HG03060 (cell line): ENCODE results near the gene EFCAB9.
A peak's percentile ranks its signal among the peaks of the same experiment; 100 is the strongest.

Experiments
- ATAC-seq: cut with Tn5 transposase; IDR thresholded peaks from one replicate; pipeline ENCODE4 v1.9.1; 2021; ENCODE audit warnings: low read depth, moderate number of reproducible peaks; ENCODE audit not compliant: unreplicated experiment

EFCAB9 gene

DNA sequence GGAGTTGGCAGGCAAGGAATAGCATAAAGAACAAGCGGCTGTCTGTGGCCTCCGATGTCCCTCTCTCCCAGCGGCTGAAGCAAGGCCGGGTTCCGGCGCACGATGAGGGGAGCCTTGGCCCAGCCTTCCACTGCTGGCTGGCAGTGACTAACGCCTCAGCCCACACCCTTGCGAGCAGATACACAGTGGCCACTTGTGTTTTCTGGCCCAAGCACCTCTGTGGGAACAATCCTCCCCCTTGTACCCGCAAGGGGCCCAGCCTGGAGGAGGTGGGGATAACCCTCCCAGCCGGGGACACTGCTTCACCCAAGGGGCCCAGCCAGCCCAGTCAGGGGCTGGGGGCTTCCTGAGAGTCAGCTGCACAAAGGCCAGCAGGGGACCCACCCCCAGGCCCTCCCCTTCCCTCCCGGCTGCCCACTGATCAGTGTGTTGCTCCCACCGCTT is 29.2 kb upstream of the EFCAB9 start:
- ATAC-seq, result no peak

DNA sequence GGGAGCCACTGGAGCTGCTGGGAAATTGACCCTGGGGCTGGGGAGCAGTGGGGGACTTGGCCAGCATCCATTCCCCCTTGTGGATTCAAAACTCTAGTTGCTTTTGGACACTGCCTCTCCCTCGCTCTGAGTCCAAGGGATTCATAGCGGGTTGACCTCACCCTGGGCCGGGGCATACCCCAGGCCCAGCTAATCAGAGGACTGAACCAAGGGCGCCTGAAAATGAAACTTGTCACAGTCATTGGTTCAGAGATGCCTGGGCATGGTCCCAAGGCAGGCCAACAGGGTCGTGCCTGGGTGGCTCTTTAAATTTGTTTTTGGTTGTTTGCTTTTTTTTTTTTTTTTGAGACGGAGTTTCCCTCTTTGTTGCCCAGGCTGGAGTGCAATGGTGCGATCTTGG is 28.5 kb upstream of the EFCAB9 start:
- no peak for ATAC-seq

DNA sequence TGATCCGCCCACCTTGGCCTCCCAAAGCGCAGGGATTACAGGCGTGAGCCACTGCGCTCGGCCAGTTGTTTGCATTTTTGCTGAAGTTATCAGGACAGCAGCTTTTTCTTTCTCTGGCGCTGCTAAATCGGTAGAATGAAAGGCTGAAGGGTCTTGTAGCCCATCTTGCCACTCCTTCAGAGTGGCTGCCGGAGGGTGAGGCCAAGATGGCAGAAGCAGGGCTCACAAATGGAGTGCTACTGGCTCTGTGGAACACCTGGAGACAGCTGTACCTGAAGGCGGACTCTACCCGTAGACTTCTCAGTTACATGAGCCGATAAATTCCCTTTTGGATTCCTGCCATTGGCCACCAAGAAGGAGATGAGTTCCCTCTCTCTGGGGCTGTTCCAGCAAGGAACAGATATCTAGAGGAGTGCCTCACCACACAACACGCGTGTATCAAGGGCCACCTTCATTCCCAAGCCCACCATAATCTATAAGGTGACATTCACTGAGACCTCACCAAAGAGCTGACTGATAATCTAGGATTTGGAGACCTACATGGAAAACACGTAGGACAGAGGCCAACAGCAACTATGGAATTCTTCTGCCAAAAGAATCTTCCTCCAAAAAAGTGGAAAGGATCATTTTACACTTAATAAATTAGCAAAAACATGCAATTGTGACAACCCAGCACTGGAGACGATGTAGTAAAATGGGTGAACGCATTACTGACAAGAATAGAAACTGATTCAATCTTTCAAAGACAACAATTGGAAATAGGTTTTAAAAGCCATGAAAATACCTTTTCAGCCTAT is 27.7 kb upstream of the EFCAB9 start:
- no peak for ATAC-seq

DNA sequence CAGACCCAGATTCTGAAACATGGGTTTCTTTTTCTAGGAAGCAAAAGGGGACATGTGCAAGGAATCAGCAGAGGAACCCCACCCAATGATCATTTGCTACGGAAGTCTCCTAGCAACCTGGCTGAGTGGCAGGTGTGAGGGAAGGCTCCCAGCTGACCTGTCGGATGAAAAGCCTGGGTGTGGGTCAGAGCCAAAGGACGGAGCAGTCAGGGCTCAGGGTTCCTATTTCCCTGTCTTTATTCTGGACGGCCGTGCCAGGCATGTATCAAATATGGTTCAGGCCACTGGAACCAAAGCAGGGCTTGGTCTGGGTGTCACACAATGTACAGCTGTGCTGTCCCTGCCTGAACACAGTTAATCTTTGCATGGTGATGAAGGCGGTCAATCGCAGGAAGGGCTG is 26.1 kb upstream of the EFCAB9 start:
- ATAC-seq, result no peak

DNA sequence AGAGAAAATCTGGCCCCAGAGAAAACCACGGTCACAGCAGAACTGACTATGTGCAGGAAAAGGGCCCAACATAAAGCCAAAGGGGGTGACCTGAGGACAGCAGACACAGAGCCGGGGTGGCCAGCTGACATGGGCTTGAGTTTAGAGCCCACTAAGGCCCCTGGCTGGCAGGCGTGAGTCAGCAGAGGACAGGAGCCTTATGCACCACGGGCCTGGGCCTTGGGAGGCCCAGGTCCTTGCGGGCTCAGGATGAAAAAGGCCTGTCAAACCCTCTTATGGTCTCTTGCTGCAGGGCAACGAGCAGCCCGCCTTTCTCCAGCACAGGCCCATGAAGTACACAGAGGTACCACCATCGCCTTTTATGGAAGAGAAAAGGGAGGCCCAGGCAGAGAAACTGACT is 25.7 kb upstream of the EFCAB9 start:
- no peak for ATAC-seq

DNA sequence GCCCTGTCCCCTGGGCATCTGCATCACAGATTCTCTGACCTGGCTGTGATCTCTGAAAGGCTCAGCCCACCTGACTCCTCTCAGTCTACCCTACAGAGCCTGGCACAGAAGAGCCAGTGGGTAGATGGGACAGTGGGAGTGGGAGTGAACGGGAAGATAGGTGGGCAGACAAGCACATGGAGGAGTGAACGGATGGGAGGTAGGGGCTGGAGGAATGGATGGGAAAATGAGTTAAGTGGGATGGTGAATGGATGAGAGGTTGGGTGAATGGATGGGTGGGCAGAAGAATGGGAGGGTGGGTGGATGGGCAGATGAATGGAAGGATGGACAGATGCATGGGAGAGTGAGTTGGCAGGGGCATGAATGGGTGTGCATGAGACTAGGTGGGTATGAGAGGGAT is 24.8 kb upstream of the EFCAB9 start:
- ATAC-seq, result no peak

DNA sequence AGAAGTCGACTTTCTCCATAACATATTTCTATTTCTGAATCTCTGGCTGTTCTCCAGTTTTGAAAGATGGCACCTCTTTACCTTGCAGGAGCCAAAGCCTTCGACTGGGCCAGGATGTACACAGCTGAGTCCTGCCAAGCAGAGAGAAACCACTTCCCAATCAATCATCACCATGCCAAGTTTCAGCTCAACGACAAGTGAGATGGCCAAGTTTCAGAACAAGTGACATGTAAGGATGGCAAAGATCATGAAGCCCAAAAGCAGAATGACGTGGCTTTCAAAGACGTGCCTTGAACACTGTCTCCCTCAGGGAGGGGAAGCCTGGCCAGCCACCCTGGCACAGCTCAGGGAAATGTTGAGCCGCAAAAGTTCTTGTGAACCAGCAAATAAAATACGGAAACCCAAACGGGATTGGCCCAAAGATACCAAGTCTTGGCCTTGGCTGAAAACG is 23.7 kb upstream of the EFCAB9 start:
- no peak for ATAC-seq

DNA sequence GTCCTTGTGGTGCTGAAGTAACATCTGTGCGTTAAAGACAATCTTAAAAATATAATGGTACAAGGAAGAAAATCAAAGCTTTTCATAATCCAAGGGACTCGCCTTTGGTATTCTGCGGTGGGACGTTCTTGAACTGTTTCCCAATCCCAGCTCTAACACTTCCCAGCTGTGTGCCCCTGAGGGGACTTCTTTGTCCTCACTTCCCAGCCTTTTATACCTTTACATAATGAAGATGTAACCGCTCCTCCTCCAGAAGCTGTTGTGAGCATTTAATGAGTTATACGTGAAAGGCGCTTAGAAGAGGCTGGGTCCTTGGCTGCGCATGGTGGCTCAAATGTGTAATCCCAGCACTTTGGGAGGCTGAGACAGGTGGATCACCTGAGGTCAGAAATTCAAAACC is 22.9 kb upstream of the EFCAB9 start:
- ATAC-seq, result no peak

DNA sequence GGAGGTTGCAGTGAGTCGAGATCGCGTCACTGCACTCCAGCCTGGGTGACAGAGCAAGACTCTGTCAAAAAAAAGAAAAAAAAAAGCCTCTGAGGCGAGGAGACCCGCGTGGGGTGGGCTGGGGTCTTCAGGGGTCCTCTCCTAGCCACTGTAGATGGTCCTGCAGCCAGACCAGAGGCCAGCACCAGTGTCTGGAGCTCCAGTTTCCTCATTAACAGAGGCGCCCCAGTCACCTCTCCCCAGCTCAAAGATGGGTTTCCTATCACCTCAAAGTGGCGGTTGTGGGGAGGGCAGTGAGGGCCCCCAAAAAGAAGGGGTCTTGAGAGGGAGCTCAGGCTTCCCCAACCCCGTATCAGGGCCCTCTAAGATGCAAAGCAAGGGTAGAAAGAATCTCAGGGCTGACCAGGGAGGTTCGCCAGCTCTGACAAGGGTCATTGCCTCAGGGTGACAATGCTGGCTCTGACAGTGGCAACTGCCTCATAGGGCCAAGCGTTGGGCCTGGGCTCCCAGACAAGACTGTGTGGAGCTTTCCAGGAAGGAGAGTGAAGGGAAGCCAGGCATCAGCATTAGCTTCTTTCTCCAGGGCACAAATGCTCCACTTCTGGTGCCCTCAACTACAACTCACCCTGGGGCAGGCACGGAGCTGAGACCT is 20.9 kb upstream of the EFCAB9 start:
- ATAC-seq, result no peak

DNA sequence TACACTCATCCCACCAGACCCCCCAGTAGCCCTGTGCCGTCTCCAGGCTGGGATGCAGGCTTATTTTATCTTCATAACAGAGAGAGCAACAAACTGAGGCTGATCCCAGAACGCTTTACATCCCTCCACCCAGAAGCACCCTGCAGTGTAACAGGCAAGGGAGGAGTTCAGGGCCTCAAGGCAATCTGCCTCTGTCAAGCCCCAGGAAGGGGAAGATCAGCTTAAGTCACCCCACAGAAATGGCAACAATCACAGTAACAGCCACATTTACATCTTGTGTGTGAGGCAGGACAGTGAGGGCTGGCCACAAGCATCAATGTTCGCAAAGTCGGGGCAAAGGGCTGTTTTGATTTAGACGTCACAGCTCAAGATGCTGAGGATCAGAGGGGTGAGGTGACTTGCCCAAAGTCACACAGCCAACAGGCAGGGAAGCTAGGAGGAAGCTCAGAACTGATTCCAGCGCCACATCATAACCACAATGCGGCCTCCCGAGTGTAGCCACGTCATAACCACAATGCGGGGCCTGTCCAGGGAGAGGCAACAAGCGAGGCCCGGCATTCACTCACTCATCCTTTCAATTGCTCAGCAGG is 20.3 kb upstream of the EFCAB9 start:
- ATAC-seq, result no peak

DNA sequence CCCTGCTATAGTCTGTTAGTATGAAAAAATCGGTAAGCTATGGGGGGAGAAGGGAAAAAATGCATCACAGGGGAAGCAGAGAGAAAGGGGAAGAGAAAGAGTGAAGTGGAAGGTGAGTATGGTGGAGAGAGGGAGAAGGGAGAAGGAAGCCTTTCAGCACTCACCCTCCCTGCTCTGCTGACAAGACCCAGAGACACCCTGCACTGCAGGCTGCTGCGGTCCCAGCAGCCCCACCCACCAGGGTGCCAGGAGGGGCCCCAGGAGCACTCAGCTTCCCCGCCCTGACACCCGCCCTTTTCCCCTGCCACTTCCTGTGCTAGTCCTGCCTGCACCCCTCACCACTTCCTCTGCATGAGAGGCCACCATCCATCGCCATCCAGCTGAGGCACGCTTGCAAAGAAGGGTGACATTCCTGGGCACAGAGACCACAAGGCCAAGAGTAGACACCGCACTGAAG is 18.7 kb upstream of the EFCAB9 start:
- ATAC-seq, result peak; percentile 45

DNA sequence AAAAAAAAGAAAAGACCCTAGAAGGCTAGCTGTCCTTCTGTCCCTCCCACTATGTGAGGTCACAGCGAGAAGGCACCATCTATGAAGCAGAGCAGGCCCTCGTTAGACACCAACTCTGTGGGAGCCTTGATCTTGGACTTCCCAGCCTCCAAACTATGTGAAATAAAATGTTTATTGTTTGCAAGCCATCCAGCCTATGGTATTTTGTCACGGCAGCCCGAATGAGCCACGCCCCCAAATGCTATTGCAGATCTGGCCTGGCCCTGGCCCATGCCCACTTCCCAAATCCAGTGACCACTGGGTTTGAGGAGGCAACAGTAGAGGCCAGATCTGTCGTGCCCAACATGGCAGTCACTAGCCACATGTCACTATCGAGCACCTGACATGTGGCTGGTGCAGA is 16.8 kb upstream of the EFCAB9 start:
- ATAC-seq, result no peak

DNA sequence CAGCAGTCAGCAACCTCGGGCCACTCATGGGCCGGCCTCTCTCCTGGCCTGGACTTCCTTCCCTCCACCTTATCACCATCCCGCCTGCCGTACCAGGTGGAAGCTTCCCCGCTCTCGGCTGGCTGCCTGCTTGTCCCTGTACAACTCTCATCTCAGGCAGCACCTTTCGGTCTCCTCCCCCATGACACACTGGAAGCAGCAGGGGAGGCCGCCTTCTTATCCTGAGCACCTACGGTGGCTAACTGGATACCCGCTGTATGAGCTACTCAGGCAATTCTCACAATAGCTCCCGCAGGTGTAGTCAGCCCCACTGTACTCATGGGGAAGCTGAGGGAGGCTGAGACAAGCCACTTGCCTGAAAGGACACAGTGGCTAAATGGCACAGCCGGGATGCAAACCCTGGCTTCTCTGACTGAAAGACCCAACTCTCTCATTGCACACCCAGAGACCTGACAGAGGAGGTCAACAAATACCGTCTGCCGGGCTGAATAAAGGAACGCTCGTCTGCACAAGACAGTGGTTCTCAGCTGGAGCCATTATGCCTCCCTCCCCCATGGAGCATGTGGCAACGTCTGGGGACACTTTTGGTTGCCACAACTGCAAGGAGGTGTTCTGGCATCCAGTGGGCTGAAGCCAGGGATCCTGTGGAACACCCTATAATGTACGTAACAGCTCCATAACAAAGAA is 15.5 kb upstream of the EFCAB9 start:
- ATAC-seq, result no peak

DNA sequence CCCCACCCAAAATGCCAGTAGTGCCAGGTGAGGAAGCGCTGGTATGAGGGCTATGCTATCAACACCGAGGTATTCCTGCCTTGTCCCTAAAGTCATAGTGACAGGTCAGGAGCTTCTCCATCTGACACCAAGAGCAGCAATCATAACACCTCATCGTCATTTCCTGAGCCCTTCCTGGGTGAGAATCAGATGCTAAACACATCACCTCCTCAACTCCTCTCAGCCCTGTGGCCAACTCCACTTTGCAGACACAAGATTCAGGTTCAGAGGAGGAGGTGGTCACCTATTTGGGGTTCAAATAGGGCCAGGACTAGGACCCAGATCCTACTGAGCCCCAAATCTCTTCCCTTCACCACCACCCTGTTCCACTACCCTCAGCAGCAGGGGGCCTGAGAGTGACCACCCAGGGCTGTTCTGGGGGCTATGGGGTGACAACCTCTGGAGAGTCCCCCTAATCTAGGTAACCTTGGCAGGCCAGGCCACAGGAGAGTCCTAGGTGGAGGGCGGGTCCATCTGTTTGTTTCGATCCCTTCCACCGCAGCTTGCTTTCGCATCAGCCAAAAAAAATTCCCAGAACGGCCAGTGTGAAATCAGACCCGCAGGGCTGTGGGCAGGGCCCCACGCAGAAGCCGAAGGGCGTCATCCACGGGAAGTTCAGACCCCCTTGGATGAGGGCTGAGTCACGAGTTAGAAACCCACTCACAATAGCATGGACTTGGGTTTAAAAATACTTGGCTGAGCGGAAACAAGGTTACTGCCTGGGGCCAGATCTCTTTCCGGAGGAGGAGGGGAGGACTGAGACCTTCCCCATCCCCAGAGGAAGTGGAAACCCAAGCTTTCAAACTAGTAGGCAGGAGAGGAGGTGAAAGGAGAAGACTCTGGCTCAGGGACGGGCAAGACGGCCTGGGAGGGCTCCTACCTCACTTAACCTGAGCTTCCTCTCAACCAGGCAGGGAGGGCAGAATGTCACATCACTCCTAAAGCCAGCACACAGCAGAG is 14.7 kb upstream of the EFCAB9 start:
- ATAC-seq, result peak; percentile 25

DNA sequence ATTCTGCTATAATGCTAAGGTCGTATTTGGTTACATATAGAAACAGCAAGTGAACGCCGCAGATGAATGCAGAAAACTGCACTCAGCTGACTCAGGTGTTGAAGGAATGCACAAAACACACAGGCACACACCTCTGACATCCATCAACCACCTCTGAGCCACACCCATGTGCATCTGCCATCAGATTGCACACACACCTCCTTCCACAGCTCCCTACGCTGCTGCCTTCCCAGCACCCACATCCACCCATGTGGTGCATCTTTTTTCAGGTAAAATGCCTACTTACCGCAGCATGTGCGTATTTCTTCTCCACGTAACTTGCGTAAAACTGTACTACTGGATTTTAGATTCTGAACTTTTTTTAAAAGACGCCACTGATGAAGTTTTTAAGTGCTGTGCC is 13.0 kb upstream of the EFCAB9 start:
- no peak for ATAC-seq

DNA sequence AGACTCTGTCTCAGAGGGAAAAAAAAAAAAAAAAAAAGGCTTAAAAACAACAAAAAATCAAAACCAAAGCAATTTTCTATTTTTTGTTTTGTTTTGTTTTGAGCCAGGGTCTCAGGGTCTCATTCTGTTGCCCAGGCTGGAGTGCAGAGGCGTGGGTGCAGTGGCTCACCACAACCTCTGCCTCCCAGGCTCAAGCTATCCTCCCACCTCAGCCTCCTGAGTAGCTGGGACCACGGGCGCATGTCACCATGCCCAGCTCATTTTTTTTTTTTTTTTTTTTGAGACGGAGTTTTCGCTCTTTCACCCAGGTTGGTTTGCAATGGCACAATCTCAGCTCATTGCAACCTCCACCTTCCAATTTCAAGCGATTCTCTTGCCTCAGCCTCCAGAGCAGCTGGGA is 11.7 kb upstream of the EFCAB9 start:
- ATAC-seq, result no peak

DNA sequence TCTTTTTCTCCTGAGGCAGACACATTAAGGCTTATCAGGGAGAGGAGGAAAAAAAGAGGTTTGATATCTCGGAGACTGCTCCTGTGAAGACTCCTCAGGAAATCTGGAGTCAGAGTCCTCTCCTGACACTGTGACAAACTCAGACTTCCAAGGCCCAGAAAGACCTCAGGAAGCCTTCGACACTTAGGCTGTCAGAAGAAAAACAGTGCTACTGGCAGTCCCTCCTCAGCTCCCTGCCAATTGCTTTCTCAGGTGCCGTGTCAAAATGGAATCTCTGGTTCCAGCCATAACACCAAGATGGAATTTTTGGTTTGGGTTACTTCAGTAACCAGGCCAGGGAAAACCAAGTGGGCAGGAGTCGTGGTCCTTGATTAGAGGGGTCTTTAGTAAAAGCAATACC is 10.1 kb upstream of the EFCAB9 start:
- ATAC-seq, result no peak

DNA sequence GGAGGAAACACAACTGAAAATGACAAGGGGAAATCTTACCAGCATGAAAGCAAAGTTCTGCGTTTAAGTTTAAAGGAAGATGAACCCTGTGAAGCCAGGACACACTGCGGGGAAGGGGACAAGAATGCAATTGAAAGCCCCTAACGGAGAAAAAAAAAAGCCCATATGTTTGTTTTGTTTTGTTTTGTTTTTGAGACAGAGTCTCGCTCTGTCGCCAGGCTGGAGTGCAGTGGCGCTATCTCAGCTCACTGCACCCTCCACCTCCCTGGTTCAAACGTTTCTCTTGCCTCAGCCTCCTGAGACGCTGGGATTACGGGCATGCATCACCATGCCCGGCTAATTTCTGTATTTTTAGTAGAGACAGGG is 8.9 kb upstream of the EFCAB9 start:
- ATAC-seq, result no peak

DNA sequence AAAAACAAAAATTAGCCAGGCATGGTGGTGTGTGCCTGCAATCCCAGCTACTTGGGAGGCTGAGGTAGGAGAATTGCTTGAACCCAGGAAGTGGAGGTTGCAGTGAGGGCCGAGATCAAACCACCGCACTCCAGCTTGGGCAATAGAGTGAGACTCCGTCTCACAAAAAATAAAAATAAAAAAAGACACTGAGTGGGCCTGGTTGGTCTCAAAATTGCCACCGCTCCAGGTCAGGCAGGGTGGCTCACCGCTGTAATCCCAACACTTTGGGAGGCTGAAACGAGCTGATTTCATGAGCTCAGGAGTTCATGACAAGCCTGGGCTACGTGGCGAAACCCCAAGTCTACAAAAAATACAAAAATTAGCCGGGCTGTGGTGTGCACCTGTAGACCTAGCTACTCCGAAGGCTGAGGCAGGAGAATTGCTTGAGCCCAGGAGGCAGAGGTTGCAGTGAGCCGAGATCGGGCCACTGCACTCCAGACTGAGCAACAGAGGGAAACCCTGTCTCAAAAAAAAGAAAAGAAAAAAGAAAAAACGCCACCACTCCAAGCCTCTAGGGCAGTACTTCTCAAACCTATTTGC is 7.8 kb upstream of the EFCAB9 start:
- ATAC-seq, result no peak
